Measurements from ENCODE around the gene ARHGAP26.

The ARHGAP26 gene

GRCh38 chr5:143023411-143024096 lies 253.4 kb downstream of the ARHGAP26 start:
- no peak for FAIRE-seq

DNA sequence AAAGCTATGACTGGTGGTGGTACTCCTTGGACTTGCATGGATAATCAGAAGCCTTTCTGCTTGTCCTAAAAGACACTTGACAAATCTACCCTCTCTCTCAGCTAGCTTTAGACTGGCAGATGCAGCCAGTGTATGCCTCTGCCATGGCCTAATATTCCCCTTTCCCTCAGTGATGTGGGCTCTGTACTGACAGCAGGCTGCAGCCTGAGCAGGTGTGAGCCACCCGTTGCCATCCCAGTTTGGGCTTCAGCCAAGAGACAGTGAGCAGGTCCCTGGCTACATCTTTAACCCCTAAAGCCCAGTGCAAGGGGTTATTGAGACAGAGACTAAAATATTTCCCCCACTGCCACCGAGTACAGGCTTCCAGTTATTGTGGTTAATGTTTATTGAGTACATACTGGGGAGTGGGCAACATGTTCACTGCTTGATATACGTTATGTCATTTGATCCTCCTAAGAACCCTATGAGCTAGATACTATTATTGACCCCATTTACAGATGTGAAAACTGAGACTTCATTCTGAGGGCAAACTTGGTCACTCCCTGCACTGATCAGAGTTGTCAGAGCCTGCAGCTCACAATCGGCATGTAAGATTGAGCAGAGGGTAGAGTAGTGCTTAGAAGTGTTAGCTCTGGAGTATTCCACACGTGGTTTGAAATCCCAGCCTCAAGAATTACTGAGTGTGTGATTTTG lies 254.2 kb downstream of the ARHGAP26 start:
- FAIRE-seq = no peak

- FAIRE-seq = no peak
Observed at GRCh38 chr5:143025376-143025775, 255.2 kb downstream of the ARHGAP26 start.

- FAIRE-seq = no peak
Observed at GRCh38 chr5:143025971-143026370, 255.8 kb downstream of the ARHGAP26 start.

DNA sequence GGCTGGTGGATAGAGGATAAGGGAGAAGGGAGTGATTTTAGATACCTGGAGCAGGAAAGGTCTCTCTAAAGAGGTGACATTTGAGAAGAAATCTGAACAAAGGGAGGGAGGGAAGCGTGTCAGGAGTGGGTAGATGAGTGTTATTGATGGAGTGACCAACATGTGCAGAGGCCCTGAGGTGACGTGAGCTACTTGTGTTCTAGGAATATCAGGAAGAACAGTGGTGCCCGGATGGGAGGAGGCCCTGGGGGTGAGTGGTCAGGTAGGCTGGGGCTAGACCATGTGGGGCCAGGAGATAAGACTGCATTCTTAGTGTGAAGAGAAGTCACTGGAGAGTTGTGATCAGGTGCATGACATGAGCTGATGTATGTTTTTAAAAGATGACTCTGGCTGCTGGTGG lies 256.2 kb downstream of the ARHGAP26 start:
- no peak for FAIRE-seq

DNA sequence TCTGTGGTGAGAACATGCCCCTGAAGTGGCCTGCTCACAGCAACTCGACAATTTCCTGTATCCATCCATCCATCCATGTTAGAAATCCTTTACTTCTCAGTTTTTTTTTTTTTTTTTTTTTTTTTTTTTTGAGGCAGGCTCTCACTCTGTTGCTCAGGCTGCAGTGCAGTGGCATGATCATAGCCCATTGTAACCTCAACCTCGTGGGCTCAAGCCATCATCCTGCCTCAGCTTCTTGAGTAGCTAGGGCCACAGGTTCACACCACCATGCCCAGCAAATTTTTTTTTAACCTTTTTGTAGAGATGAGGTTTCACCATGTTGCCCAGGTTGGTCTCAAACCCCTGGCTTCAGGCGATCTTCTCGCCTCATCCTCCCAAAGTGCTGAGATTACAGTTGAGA lies 259.1 kb downstream of the ARHGAP26 start:
- FAIRE-seq = no peak

GRCh38 chr5:143030349-143030748 lies 260.2 kb downstream of the ARHGAP26 start:
- no peak for FAIRE-seq

GRCh38 chr5:143031781-143032580 lies 261.8 kb downstream of the ARHGAP26 start:
- FAIRE-seq = no peak

DNA sequence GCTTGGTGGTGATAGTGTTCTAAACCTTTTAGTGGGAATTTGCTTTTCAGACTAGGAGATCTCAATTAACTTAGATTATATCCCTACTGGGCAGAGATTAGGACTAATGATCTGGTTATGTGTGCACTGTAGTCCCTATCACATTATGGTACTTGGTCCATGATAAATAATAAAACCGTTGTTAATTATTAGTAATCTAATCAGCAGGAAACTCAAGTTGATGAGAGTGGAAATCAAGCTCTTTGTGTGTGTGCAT lies 262.3 kb downstream of the ARHGAP26 start:
- no peak for FAIRE-seq

- FAIRE-seq = no peak
Observed at GRCh38 chr5:143033535-143034250, 263.5 kb downstream of the ARHGAP26 start.

GRCh38 chr5:143036146-143036927 lies 266.2 kb downstream of the ARHGAP26 start:
- no peak for FAIRE-seq

- no peak for FAIRE-seq
Observed at GRCh38 chr5:143037071-143037470, 266.9 kb downstream of the ARHGAP26 start.

DNA sequence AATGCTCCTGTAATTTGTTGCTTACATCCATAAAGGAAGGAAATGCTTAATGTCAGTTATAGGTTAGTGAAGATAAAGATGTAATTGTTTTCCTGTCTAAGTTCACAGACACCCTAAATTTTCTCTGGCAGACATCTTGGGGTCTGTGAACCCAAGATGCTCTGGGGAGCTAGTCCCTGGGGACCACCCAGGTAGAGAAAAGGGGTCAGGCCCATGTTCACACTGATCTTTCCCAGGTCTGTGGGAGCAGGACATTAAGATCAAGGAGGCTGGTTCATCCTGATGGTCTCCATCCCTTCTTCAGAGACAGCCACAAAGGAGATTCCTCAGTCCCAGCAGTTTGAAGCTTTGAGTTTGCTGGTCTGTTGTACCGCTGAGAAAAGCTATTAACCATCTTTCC lies 267.5 kb downstream of the ARHGAP26 start:
- no peak for FAIRE-seq

DNA sequence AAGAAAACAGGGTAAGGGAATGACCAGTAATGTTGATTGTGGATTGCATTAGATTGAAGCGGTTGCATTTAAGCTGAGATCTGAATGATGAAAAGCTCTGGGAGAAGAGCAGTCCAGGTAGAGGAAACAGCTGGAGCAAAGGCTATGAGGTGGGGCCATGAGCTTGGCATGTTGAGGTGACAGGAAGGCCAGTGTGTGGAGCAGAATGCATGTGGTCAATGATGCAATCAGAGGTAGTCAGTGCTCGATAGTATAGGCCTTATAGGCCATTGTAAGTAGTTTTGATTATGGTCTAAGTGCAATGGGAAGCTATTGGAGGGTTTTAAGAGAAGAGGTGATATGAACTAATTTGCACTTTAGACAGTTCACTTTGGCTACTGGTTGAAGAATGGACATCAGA lies 270.4 kb downstream of the ARHGAP26 start:
- no peak for FAIRE-seq

DNA sequence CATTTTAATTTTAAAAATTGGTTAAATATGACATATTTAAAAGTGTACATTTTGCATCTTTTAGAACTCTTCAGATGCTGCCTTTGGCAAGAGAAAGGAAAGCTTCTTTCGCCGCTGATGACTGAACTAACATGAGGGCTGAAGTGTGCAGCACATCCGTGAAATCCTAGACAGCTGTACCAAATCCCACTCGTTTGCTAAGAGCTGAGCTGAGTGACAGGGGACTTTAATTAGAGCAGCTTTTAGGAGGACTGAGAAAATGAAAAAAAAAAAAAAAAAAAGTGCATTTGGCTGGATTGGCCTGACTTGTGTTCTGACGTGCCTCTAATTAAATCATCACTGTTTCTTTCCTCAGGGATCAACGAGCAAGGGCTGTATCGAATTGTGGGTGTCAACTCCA lies 271.3 kb downstream of the ARHGAP26 start:
- FAIRE-seq = no peak

GRCh38 chr5:143041972-143042770 lies 272.0 kb downstream of the ARHGAP26 start:
- FAIRE-seq = no peak

DNA sequence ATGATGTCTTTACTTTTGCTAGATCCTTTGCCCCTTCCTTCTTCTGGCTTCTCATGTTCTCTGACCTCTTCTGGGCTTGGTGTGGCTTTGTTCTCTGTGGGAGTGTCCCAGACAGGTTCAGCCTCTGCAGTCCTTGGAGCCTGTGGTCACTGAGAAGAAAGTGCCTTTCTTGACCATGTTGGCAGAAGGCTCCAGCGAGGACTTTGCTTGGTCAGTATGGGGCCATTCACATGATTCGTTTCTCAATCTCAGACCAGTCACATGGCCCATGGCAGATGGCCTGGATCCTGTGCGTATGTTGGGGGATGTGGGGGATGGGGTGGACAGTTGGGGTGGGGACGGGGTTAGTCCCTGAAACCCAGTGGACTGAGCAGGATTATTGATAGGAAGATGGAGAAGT lies 274.1 kb downstream of the ARHGAP26 start:
- FAIRE-seq = no peak

GRCh38 chr5:143045062-143045461 lies 274.9 kb downstream of the ARHGAP26 start:
- no peak for FAIRE-seq

DNA sequence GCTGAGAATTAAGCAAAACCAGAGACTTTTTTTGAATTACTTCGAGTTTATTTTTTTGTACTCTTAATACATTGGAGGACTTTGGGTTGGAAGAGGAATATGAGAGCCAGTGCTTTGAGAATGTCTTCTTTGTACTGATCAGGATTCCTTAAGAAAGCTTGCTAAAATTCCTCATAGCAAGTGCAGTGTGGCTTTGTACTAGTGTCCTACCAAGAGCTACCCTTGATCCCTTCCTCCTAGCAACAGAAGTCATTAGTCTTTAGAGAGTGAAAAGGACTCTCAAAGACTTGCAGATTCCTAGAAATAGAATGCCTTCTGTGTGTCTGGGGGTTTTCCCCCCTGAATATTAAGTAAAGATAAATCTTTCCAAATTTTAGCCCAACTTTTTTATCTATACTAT lies 276.1 kb downstream of the ARHGAP26 start:
- no peak for FAIRE-seq

- FAIRE-seq = no peak
Observed at GRCh38 chr5:143047091-143047490, 276.9 kb downstream of the ARHGAP26 start.

- no peak for FAIRE-seq
Observed at GRCh38 chr5:143050183-143050582, 280.0 kb downstream of the ARHGAP26 start.

All from colon (tissue), 2 donors.